ENCODE results near the gene TBL1XR1.

DNA sequence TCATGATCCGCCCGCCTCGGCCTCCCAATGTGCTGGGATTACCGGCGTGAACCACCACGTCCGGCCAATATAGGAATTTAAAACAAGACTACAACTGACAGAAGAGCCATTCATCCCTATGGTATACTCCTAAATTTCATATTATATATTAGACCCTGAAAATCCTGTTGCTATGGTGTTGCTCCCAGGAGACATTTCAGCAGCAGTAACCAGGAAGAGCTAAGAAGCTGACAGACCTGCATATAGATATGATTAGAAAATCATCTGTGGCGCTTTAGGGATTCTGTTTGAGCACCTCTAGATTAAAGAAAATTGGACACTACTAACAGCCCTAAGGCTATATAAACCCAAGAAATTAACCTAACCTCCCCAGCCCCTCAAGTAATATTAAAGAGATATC lies 38.8 kb downstream of the TBL1XR1 start:
- TF ChIP-seq GATA2 (IDR thresholded peaks at IDR 0.05; ENCODE audit: low read depth, low read length) (no peak), GATA3 (IDR thresholded peaks at IDR 0.05; ENCODE audit: low read depth, low read length) (no peak)

Measured in SH-SY5Y (cell line).